ENCODE data around the gene STAG3. TPM values are rescaled to one million over a fixed set of nuclear protein-coding genes. Genes with fewer than 3 reads are reported as not detected.

Gene STAG3
- total and polyA plus RNA-seq, 2 experiments from 2014 or later = 1.0 to 4.8 TPM

GRCh38 chr7:100130608-100131453 is 46.9 kb upstream of the STAG3 start:
- peak; percentile 87 for DNase-seq (ENCODE audit: low spot score)
- no peaks in the 10 kb centered on the region for H3K9me3 ChIP-seq (ENCODE audit: low read depth)
- H4K20me1 ChIP-seq (ENCODE audit: insufficient read depth, poor library complexity, severe bottlenecking) = no peaks in the 10 kb centered on the region
- H3K4me1 ChIP-seq (ENCODE audit: insufficient read depth) = peaks cover 7% of the 10 kb centered on the region
- WGBS (ENCODE audit: low lambda C conversion rate, missing lambda C conversion rate) = 9% methylated on average over 24 of the region's 24 CpGs
- H3K9me2 ChIP-seq (replicated peaks; ENCODE audit: insufficient read depth) = no peaks in the 10 kb centered on the region
- H3K4me3 ChIP-seq = no peak overlapping the region
- H2AFZ ChIP-seq = peak overlapping the region; percentile 13
- H3K79me2 ChIP-seq = no peaks in the 10 kb centered on the region
- TF ChIP-seq, protein P1, sequence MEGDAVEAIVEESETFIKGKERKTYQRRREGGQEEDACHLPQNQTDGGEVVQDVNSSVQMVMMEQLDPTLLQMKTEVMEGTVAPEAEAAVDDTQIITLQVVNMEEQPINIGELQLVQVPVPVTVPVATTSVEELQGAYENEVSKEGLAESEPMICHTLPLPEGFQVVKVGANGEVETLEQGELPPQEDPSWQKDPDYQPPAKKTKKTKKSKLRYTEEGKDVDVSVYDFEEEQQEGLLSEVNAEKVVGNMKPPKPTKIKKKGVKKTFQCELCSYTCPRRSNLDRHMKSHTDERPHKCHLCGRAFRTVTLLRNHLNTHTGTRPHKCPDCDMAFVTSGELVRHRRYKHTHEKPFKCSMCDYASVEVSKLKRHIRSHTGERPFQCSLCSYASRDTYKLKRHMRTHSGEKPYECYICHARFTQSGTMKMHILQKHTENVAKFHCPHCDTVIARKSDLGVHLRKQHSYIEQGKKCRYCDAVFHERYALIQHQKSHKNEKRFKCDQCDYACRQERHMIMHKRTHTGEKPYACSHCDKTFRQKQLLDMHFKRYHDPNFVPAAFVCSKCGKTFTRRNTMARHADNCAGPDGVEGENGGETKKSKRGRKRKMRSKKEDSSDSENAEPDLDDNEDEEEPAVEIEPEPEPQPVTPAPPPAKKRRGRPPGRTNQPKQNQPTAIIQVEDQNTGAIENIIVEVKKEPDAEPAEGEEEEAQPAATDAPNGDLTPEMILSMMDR (IDR thresholded peaks at IDR 0.05; ENCODE audit: poor library complexity) = peak; percentile 90
- TF ChIP-seq EZH2phosphoT487 (IDR thresholded peaks at IDR 0.05; ENCODE audit: low read depth, severe bottlenecking, unreplicated experiment) = no peak
- no peaks in the 10 kb centered on the region for H3K36me3 ChIP-seq (replicated peaks; ENCODE audit: insufficient read depth, low read depth)
- H3K27me3 ChIP-seq = no peaks in the 10 kb centered on the region
- no peak overlapping the region for H3K27ac ChIP-seq
- H3K4me2 ChIP-seq = peak overlapping the region; percentile 83

- Histone ChIP-seq H4K20me1 (ENCODE audit: insufficient read depth, poor library complexity, severe bottlenecking) (no peaks in the 10 kb centered on the region), H3K27me3 (no peaks in the 10 kb centered on the region), H3K4me2 (no peak overlapping the region), H3K27ac (no peak overlapping the region), H3K79me2 (no peaks in the 10 kb centered on the region), H3K9me2 (replicated peaks; ENCODE audit: insufficient read depth) (no peaks in the 10 kb centered on the region), H2AFZ (no peak overlapping the region), H3K9me3 (ENCODE audit: low read depth) (no peaks in the 10 kb centered on the region), H3K4me1 (ENCODE audit: insufficient read depth) (peaks cover 7% of the 10 kb centered on the region), H3K36me3 (replicated peaks; ENCODE audit: insufficient read depth, low read depth) (no peaks in the 10 kb centered on the region), H3K4me3 (no peak overlapping the region)
- 74% methylated on average over 7 of the region's 7 CpGs for WGBS (ENCODE audit: low lambda C conversion rate, missing lambda C conversion rate)
- no peak for TF ChIP-seq EZH2phosphoT487 (IDR thresholded peaks at IDR 0.05; ENCODE audit: low read depth, severe bottlenecking, unreplicated experiment)
- TF ChIP-seq, protein P1 (IDR thresholded peaks at IDR 0.05; ENCODE audit: poor library complexity) = no peak
- TF ChIP-seq EZH2 (IDR thresholded peaks at IDR 0.05; ENCODE audit: borderline replicate concordance) = no peak
- no peak for DNase-seq (ENCODE audit: low spot score)
Observed at GRCh38 chr7:100132126-100132525, 45.6 kb upstream of the STAG3 start.

DNA sequence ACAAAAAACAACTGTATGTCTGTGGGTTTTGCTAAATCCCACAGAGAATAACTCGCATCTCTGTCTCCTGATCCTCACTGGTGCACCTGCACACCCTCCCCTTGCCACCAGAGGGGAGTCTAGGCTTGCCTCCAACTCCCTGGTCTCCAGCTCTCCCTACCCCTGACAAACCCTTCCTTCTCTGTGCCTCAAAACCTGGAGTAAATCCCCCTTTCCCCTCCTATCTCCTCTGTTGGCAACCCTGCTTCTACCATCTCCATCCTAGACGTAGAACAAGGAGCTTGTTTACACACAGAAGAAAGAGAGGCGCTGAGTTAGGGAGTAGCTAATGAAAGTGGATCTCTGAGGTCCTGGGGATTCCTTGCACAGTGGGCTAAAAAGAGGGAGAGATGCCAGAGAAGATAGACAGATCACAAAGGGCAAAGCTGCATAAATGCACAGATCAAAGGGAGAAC is 45.0 kb upstream of the STAG3 start:
- Histone ChIP-seq H3K27me3 (no peaks in the 10 kb centered on the region), H3K9me2 (replicated peaks; ENCODE audit: insufficient read depth) (no peaks in the 10 kb centered on the region), H3K4me1 (ENCODE audit: insufficient read depth) (peaks cover 7% of the 10 kb centered on the region), H3K27ac (no peak overlapping the region), H2AFZ (no peak overlapping the region), H3K4me2 (no peak overlapping the region), H3K9me3 (ENCODE audit: low read depth) (no peaks in the 10 kb centered on the region), H3K4me3 (no peak overlapping the region), H3K79me2 (no peaks in the 10 kb centered on the region), H4K20me1 (ENCODE audit: insufficient read depth, poor library complexity, severe bottlenecking) (no peaks in the 10 kb centered on the region), H3K36me3 (replicated peaks; ENCODE audit: insufficient read depth, low read depth) (no peaks in the 10 kb centered on the region)
- no peak for TF ChIP-seq EZH2phosphoT487 (IDR thresholded peaks at IDR 0.05; ENCODE audit: low read depth, severe bottlenecking, unreplicated experiment)
- TF ChIP-seq, protein P1 (IDR thresholded peaks at IDR 0.05; ENCODE audit: poor library complexity) = peak; percentile 81
- 18% methylated on average over 3 of the region's 3 CpGs for WGBS (ENCODE audit: low lambda C conversion rate, missing lambda C conversion rate)
- peak; percentile 81 for DNase-seq (ENCODE audit: low spot score)
